ENCODE results near the gene KMT2B. TPM values are rescaled to one million over a fixed set of nuclear protein-coding genes. Genes with fewer than 3 reads are reported as not detected.

KMT2B gene
- polyA plus RNA-seq, 2 of the 4 experiments (the other 2 are of a cell fraction): 17.8 to 39.4 TPM

DNA sequence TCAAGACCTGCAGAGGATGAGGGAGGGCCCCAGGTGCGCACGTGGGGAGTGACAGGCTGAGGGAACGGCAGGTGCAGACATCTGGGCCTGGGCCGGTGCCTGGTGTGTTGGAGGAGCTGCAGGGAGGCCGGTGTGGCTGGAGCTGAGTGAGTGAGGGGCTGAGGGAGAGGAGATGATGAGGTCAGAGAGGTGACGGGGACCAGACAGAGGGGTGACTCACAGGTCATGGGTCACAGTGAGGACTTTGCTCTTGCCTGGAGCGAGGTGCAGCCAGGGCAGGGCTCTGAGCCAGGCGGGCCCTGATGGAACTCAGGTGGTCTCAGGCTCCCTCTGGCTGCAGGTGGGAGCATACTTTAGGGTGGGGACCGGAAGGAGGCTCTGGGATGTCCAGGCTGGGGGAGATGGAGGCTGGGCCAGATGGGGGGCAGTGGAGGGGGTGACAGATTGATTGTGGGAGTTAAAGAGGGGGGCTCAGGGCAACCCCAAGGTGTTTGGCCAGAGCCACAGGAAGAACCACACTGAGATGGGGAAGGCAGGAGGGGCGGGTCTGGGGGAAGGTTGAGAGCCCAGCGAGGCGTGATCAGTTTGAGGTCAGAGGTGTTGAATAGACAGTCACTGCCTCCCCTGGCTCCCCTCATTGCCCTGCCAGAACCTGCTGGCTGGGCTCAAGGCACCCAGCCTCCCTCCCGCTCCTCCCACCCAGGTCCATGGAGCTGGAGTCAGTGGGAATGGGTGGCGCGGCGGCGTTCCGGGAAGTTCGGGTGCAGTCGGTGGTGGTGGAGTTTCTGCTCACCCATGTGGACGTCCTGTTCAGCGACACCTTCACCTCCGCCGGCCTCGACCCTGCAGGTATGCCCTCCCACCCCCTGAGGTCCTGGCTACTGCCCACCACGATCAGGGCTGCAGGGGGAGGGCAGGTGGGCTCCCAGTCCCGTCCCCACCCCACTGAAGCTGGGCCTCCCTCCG, 65.9 kb downstream of the KMT2B start:
- TF ChIP-seq JUN (IDR thresholded peaks at IDR 0.05) (no peak), FOSL2 (IDR thresholded peaks at IDR 0.05) (no peak), FOSL2 (CRISPR knock-in tag; IDR thresholded peaks at IDR 0.05) (peak; percentile 14; the same call in 1 of the 2 replicates), PHF8 (IDR thresholded peaks at IDR 0.05; ENCODE audit: borderline replicate concordance, low read depth) (no peak), SREBF2 (IDR thresholded peaks at IDR 0.05) (no peak), CBX8 (IDR thresholded peaks at IDR 0.05) (no peak)
- TF ChIP-seq, protein P1, sequence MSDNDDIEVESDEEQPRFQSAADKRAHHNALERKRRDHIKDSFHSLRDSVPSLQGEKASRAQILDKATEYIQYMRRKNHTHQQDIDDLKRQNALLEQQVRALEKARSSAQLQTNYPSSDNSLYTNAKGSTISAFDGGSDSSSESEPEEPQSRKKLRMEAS (IDR thresholded peaks at IDR 0.05): no peak
- CTCF ChIA-PET: interaction anchor here (1.0 to 1.9 kb wide), 4 partner anchors 10 to 147 kb away, joined by 3 to 5 read pairs (median 4); no protein-coding TSS in a partner anchor
- Histone ChIP-seq H3K27ac (no peak overlapping the region), H3K4me1 (no peaks in the 10 kb centered on the region), H3K4me2 (no peak overlapping the region), H3K9me3 (no peaks in the 10 kb centered on the region), H3K4me3 (no peak overlapping the region)
- FAIRE-seq: no peak
- DNase-seq (ENCODE audit: low read depth in 1 of 2, low spot score in 1 of 2): no peak
- POLR2A ChIA-PET: no interaction called here
- ATAC-seq: no peak
- WGBS (ENCODE audit: missing lambda C conversion rate): 80% methylated on average over 27 of the region's 28 CpGs

DNA sequence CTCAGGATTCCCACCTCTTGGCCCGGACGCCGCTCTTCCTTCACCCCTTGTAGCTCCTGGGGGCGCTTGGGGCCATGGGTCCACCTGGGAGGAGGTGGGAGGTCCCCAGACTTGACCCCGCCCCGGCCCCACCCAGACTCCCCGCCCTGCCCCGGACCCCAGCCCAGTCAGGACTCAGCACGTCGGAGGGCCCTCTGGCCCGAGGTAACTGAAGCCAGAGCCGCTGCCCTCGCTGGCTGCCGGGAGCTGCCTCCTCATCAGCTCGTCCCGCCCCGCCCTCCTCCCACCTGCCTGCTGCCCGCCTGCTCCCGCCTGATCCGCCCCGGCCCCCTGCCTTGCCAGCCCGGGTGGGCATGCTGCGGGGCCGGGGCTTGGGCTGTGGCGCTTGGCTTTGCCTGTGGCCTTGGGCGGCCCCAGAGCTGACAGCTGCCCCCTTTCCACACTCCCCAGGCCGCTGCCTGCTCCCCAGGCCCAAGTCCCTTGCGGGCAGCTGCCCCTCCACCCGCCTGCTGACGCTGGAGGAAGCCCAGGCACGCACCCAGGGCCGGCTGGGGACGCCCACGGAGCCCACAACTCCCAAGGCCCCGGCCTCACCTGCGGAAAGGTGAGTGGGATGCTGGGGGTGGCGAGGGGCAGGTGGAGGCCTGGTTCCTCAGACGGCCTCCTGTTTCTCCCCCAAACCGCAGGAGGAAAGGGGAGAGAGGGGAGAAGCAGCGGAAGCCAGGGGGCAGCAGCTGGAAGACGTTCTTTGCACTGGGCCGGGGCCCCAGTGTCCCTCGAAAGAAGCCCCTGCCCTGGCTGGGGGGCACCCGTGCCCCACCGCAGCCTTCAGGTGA, 66.9 kb downstream of the KMT2B start:
- TF ChIP-seq BHLHE40 (IDR thresholded peaks at IDR 0.05; ENCODE audit: low read depth, low read length): no peak
- TF ChIP-seq RNF2 (IDR thresholded peaks at IDR 0.05; ENCODE audit: borderline replicate concordance, low read depth): no peak
- no peak for TF ChIP-seq ZC3H11A (IDR thresholded peaks at IDR 0.05)
- TF ChIP-seq ZSCAN20 (CRISPR knock-in tag; IDR thresholded peaks at IDR 0.05): no peak
- TF ChIP-seq ZNF302 (CRISPR knock-in tag; IDR thresholded peaks at IDR 0.05): no peak
- TF ChIP-seq, protein P2, sequence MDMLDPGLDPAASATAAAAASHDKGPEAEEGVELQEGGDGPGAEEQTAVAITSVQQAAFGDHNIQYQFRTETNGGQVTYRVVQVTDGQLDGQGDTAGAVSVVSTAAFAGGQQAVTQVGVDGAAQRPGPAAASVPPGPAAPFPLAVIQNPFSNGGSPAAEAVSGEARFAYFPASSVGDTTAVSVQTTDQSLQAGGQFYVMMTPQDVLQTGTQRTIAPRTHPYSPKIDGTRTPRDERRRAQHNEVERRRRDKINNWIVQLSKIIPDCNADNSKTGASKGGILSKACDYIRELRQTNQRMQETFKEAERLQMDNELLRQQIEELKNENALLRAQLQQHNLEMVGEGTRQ (IDR thresholded peaks at IDR 0.05): no peak
- TF ChIP-seq FOSB (CRISPR knock-in tag; IDR thresholded peaks at IDR 0.05): no peak
- TF ChIP-seq JUNB (IDR thresholded peaks at IDR 0.05): no peak
- TF ChIP-seq FOXS1 (CRISPR knock-in tag; IDR thresholded peaks at IDR 0.05): no peak
- TF ChIP-seq RARB (CRISPR knock-in tag; IDR thresholded peaks at IDR 0.05): no peak
- TF ChIP-seq CBX2 (IDR thresholded peaks at IDR 0.05; ENCODE audit: borderline replicate concordance, low read depth): no peak
- TF ChIP-seq POLR2AphosphoS2 (conservative IDR thresholded peaks at IDR 0.05; ENCODE audit: low read length): no peak
- no peak for TF ChIP-seq HOXB5 (CRISPR knock-in tag; IDR thresholded peaks at IDR 0.05)
- no peak for TF ChIP-seq ZFP36 (IDR thresholded peaks at IDR 0.05; ENCODE audit: borderline replicate concordance, partially characterized antibody)
- TF ChIP-seq, protein P3, sequence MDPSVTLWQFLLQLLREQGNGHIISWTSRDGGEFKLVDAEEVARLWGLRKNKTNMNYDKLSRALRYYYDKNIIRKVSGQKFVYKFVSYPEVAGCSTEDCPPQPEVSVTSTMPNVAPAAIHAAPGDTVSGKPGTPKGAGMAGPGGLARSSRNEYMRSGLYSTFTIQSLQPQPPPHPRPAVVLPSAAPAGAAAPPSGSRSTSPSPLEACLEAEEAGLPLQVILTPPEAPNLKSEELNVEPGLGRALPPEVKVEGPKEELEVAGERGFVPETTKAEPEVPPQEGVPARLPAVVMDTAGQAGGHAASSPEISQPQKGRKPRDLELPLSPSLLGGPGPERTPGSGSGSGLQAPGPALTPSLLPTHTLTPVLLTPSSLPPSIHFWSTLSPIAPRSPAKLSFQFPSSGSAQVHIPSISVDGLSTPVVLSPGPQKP (IDR thresholded peaks at IDR 0.05; ENCODE audit: low read depth, low read length): no peak
- Histone ChIP-seq H3K27ac (no peak overlapping the region), H3K4me3 (no peak overlapping the region), H3K4me1 (no peaks in the 10 kb centered on the region), H3K4me2 (no peak overlapping the region), H3K9me3 (no peaks in the 10 kb centered on the region)
- ATAC-seq (no peak), DNase-seq (ENCODE audit: low read depth in 1 of 2, low spot score in 1 of 2) (no peak), FAIRE-seq (no peak)
- WGBS (ENCODE audit: missing lambda C conversion rate): 81% methylated on average over 28 of the region's 45 CpGs
- ChIA-PET CTCF (interaction anchor here (0.5 to 1.9 kb wide), 4 partner anchors 19 to 146 kb away, joined by 3 to 4 read pairs (median 3); no protein-coding TSS in a partner anchor), POLR2A (no interaction called here)

All from A549 (cell line).